Stimulated activated CD8-positive, alpha-beta memory T cell treated with anti-CD3 and anti-CD28 coated beads, Interleukin-7, amount 100 ng/mL, for 4 hours (primary cell): Measurements from ENCODE around the gene LYPD3.
"Not testable (repeated sequence)": the region's sequence is repeated elsewhere in the genome, so short reads cannot be mapped to it uniquely, and the experiment has no call there.

Experiments
- DNase-seq, 2 donors: peaks; one replicate each; pipeline ENCODE4 v3.0.0-alpha.2; 2020; ENCODE audit warnings: low read depth in 2 of 2

Gene LYPD3

GRCh38 chr19:43461303-43461702 lies 4.1 kb downstream of the LYPD3 start:
- DNase-seq, result no peak

GRCh38 chr19:43460362-43461016 lies 4.9 kb downstream of the LYPD3 start:
- DNase-seq, result no peak

GRCh38 chr19:43457809-43458208 lies 7.6 kb downstream of the LYPD3 start:
- no peak for DNase-seq

GRCh38 chr19:43455321-43456113 lies 9.9 kb downstream of the LYPD3 start:
- DNase-seq, result no peak

- no peak for DNase-seq
Observed at GRCh38 chr19:43454031-43454430, 11.4 kb downstream of the LYPD3 start.

- no peak for DNase-seq
Observed at GRCh38 chr19:43452582-43452981, 12.8 kb downstream of the LYPD3 start.

- no peak for DNase-seq
Observed at GRCh38 chr19:43450545-43450997, 14.8 kb downstream of the LYPD3 start.

GRCh38 chr19:43447655-43448054 lies 17.8 kb downstream of the LYPD3 start:
- DNase-seq, result no peak

GRCh38 chr19:43446746-43447489 lies 18.5 kb downstream of the LYPD3 start:
- DNase-seq, result peak; percentile 63 to 65

- DNase-seq, result no peak
Observed at GRCh38 chr19:43445426-43445825, 20.0 kb downstream of the LYPD3 start.

- DNase-seq, result no peak
Observed at GRCh38 chr19:43444531-43445287, 20.7 kb downstream of the LYPD3 start.

- DNase-seq, result not testable (repeated sequence)
Observed at GRCh38 chr19:43444091-43444490, 21.3 kb downstream of the LYPD3 start.

- DNase-seq, result no peak
Observed at GRCh38 chr19:43441716-43442115, 23.7 kb downstream of the LYPD3 start.

GRCh38 chr19:43439709-43440063 lies 25.7 kb downstream of the LYPD3 start:
- DNase-seq, result no peak

GRCh38 chr19:43439032-43439708 lies 26.2 kb downstream of the LYPD3 start:
- DNase-seq, result peak in 1 of 2 donors; percentile 26

GRCh38 chr19:43438291-43439031 lies 26.9 kb downstream of the LYPD3 start:
- DNase-seq, result no peak

- DNase-seq, result no peak
Observed at GRCh38 chr19:43437712-43438111, 27.7 kb downstream of the LYPD3 start.

- DNase-seq, result not testable (repeated sequence)
Observed at GRCh38 chr19:43437284-43437683, 28.1 kb downstream of the LYPD3 start.

GRCh38 chr19:43435775-43436174 lies 29.6 kb downstream of the LYPD3 start:
- DNase-seq, result no peak

GRCh38 chr19:43433689-43434088 lies 31.7 kb downstream of the LYPD3 start:
- no peak for DNase-seq

- no peak for DNase-seq
Observed at GRCh38 chr19:43433358-43433673, 32.1 kb downstream of the LYPD3 start.
